NCI-H2107 treated with DMSO at 0.1 percent for 48 hours (cell line): Measurements from ENCODE around the gene ZNF438.
"Not testable (repeated sequence)": the region's sequence is repeated elsewhere in the genome, so short reads cannot be mapped to it uniquely, and the experiment has no call there.

Experiments used
- DNase-seq: peaks from one replicate; lab custom pipeline; 2025; ENCODE audit not compliant: unreplicated experiment; lab: John Stamatoyannopoulos, UW

Gene ZNF438, protein sequence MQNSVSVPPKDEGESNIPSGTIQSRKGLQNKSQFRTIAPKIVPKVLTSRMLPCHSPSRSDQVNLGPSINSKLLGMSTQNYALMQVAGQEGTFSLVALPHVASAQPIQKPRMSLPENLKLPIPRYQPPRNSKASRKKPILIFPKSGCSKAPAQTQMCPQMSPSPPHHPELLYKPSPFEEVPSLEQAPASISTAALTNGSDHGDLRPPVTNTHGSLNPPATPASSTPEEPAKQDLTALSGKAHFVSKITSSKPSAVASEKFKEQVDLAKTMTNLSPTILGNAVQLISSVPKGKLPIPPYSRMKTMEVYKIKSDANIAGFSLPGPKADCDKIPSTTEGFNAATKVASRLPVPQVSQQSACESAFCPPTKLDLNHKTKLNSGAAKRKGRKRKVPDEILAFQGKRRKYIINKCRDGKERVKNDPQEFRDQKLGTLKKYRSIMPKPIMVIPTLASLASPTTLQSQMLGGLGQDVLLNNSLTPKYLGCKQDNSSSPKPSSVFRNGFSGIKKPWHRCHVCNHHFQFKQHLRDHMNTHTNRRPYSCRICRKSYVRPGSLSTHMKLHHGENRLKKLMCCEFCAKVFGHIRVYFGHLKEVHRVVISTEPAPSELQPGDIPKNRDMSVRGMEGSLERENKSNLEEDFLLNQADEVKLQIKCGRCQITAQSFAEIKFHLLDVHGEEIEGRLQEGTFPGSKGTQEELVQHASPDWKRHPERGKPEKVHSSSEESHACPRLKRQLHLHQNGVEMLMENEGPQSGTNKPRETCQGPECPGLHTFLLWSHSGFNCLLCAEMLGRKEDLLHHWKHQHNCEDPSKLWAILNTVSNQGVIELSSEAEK

GRCh38 chr10:31031558-31032257 lies at the start of gene ZNF438:
Gene ZNF438, minus strand, starts transcription at chr10:31031865. Its CDS starts 154,831 bp downstream, at chr10:30877034.
- DNase-seq: peak; percentile 64

GRCh38 chr10:31076610-31076988 lies 44.9 kb upstream of the ZNF438 start:
- DNase-seq: no peak

GRCh38 chr10:31075881-31076609 lies 44.4 kb upstream of the ZNF438 start:
- DNase-seq: no peak

GRCh38 chr10:31075434-31075833 lies 43.8 kb upstream of the ZNF438 start:
- DNase-seq: no peak

- DNase-seq: no peak
Measured at GRCh38 chr10:31074722-31075086, 43.0 kb upstream of the ZNF438 start.

DNA sequence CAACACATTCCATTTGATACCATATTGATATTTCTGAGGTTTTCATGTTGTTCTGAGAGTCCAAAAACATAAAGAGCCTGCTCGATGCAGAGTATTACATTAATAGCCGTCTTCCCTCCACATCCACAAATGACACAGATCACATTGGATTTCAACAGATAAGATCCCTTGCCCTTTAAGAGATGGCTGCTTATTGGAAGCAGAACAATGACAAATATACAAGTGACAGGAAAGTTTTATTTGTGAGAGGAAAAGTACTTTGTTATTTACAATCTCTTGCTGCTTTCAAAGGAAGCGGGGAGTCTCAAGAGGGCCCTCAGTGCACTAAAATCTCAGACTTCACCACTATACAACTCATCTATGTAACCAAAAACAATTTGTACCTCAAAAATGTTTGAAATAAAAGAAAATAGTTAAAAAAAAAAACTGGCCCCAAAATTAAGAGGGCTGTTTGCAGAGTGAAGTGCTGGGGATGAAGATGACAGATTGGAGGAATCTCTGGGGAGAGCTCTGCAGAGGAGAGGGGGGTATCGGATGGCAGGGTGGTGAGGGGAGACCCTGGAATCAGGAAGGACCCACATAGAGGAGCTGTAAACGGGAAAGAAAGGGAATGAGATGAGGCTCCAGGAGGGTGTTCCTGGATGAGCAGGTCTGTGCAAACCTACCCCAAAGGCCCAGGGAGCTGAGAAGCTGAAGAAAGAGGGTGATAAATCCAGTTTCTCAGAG lies 42.5 kb upstream of the ZNF438 start:
- DNase-seq: no peak

DNA sequence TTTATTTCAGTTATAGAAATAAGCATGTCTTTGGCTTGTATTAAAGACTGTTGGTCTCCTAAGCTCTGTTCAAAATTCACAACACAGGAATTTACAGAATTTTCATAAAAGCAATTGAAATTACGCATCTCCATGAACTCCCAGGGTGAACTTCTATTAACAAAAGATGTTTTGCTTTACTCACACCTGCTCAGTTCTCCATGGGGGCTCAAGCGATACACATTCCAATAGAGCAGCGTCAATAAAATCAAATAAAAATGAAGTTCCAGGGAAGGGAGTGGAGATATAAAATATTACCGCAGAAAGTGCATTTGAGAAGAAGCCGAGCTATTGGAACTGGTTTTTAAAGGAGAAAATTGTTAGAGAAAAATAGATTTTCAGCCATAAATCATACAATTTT lies 41.5 kb upstream of the ZNF438 start:
- no peak for DNase-seq

GRCh38 chr10:31072451-31072850 lies 40.8 kb upstream of the ZNF438 start:
- no peak for DNase-seq

DNA sequence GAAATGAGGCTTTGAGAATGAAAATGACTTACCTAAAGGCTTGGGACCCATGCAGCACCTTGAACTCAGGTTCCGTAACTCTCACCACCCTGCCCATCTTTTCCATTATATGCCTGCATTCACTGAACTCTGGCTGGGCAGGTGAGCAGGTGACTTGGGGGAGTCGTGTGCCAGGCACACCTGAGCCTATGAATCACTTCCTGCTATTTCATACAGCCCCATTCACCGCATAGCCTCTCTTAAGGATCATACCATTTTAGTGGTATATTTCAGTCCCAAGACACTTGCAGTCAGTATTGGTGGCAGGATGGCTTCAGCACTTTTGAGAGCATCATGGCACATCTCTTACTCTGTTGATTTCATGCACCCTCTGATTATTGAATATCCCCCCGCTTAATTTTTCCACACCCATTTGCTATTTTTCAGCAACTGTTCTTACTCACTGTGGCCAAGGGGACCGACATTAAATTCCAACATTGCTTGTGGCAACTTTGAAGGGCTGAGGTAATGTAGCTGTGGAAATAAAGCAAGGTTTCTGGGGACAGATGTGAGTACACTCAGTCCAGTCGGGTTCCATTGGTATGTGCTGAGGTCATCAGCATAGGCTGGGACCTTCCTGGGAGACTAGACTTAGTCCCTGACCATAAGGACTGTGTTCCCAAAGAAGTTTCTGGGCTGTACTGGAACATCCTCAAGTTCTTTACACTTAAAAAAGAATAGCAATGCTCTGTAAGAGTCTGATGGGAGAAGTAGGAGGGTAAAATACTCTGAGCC lies 39.8 kb upstream of the ZNF438 start:
- DNase-seq: no peak

DNA sequence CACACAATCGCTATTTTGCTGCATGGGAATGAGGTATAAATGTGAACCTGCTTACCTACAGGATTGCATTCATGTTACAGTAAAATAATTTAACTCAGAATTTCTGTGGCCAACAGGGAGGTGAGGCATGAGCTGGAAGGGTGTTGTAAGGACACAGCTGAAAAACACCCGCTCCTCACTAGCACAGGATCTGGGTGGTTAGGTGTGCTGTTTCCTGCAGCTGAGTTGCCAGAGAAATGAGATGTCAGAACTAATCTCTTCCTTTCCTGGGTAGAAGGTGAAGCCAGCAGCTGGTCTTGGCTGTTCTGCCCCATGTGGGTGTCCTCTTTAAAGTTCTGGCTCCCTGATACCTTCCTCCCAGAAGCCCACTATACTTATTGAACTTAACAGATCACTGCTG lies 39.0 kb upstream of the ZNF438 start:
- DNase-seq: no peak

GRCh38 chr10:31070025-31070424 lies 38.4 kb upstream of the ZNF438 start:
- no peak for DNase-seq

GRCh38 chr10:31069411-31069810 lies 37.7 kb upstream of the ZNF438 start:
- DNase-seq: no peak

- DNase-seq: no peak
Measured at GRCh38 chr10:31064348-31064747, 32.7 kb upstream of the ZNF438 start.

DNA sequence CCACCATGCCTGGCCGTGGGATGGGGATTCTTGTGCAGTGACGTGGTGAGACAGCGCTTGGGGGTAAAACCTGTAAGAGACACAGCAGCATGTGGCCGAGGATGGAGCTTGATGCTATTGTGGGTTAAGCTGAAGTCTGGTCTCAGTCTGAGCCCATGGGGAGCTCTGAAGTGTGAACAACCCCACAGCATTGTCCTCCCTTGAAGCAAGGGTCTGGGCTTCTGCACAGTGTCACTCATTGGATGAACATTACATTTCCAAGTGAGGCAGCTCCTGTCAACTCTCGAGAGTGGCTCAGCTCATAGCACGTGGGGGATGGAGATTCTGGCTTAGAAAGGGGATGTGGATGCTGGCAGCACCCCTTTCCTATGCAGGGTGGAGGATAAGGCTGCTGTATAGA lies 32.2 kb upstream of the ZNF438 start:
- DNase-seq: no peak

DNA sequence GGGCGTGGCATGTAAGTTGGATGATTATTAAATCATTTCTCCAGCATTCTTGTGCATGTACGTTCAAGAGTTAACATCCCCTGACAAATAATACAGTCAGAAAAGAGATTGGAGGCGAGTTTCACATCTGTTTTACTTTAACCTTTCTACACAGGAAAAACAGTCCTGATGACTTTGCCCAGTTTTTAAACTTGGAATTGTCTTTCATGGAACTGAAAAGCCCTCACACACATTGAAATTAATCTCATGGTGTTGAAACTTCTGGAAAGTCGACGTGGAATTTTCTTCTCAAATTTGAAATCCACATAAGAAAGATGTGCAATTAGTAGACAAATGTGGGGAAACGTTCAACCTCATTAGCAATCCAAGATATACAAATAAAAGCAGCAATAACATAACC lies 31.2 kb upstream of the ZNF438 start:
- DNase-seq: no peak

DNA sequence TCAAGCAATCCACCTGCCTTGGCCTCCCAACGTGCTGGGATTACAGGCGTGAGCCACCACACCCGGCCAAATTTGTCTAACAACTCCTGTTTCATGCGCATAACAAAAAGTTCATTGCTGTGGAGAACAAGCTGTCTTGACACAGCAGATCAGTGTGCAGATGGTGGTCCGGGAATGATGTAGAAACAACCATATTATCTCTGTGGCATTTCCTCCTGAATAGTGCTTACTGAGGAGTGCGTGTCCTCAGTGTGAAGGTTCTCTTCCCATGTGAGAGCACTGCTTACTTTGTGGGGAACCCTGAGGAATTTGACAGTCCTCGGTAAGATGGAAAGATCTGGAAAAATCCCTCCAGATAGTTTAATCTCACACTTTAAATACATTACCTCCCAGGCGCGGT lies 30.3 kb upstream of the ZNF438 start:
- no peak for DNase-seq

DNA sequence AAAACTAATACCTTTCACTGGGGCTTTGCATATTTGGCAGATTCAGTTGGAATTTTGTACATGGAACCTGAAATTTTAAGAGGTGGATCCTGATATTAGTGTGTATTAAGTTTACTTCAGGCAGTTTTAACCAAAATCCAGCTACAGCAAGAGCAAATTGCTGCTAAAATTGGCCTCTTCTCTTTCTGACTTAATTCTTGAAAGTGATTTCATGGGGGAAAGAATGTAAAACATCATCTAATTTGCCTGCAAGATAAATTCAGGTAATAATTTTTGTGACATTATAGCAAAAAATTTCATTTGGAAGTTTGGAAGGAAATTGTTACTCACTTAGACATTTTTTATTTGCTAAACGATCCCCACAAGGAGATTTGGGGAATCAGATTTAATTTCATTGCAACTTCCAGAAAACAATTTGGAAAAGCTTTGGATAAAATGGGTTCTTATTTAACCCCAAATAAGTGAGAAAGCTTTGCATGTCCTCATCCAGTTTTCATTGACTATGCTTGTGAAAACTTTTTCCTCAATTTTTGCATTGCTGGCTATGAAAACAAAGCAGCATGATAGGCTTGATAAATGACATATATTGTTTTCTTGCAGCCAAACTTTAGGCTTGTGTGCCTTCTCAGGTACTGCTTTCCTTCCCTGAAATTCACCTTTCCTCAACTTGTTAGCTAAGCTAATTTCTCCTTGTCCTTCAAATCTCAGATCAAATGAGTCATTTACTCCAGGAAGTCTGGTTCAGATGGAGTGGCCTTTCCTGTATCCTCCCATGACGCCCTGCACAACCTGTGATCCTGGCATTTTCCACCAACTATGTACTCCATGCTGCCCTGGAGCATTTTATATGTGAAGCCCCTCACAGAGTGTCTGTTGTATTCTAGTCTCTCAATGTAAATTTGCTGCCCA lies 27.4 kb upstream of the ZNF438 start:
- DNase-seq: no peak

GRCh38 chr10:31056678-31057077 lies 25.0 kb upstream of the ZNF438 start:
- not testable (repeated sequence) for DNase-seq
